ENCODE results near the gene BEX4. TPM values are rescaled to one million over a fixed set of nuclear protein-coding genes. Genes with fewer than 3 reads are reported as not detected.

The BEX4 gene
- total and polyA plus RNA-seq, 2 of the 4 experiments (the other 2 are of a cell fraction): 0.54 to 6.8 TPM

DNA sequence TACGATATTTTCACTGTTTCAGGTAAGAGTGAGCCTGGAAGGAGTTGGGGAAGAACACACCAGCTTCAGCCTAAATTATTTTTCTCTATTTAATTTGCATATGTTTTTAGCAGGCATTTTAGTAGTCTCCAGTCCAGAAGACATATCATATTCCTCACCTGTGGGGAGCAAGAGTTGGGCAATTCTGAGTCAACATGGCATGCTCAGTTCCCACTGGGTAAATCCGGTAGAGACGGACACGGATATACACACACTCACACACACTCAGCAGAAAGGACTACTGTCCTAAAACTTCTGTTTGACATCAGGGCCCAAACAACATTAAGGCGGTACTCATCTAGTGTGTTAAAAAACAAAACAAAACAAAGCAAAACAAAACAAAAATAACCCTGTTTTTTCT, 4.9 kb upstream of the BEX4 start:
- CTCF ChIA-PET: interaction anchor here (0.6 to 1.7 kb wide), 2 partner anchors 15 to 279 kb away, joined by 4 to 5 read pairs; no protein-coding TSS in a partner anchor

More for the DNA sequence above, 4.9 kb upstream of the BEX4 start:
- Histone ChIP-seq H3K36me3 (ENCODE audit: control insufficient read depth, insufficient read depth, low read length) (no peaks in the 10 kb centered on the region), H4K91ac (ENCODE audit: insufficient read depth, low read depth, low read length) (no peak overlapping the region), H3K27me3 (ENCODE audit: control insufficient read depth, insufficient read depth, low read length) (peaks cover 13% of the 10 kb centered on the region), H3K4ac (ENCODE audit: low read depth, low read length) (no peak overlapping the region), H3K9me3 (ENCODE audit: control insufficient read depth, insufficient read depth, low read length) (no peaks in the 10 kb centered on the region), H3K27ac (ENCODE audit: insufficient read depth, low read length) (no peak overlapping the region), H3K9me1 (ENCODE audit: insufficient read depth, low read length) (no peaks in the 10 kb centered on the region), H2AFZ (replicated peaks; ENCODE audit: low read length, poor library complexity) (no peak overlapping the region), H2AK5ac (ENCODE audit: low read depth, low read length) (no peak overlapping the region), H2AK9ac (replicated peaks; ENCODE audit: low read depth, low read length, poor library complexity) (no peak overlapping the region), H3K4me2 (ENCODE audit: low read depth, low read length) (no peak overlapping the region), H3K23ac (ENCODE audit: low read depth, low read length) (no peak overlapping the region), H3K18ac (ENCODE audit: low read depth, low read length) (no peak overlapping the region), H4K5ac (ENCODE audit: low read depth, low read length) (no peak overlapping the region), H4K20me1 (ENCODE audit: insufficient read depth, low read length) (no peaks in the 10 kb centered on the region), H2BK5ac (ENCODE audit: low read depth, low read length, poor library complexity, severe bottlenecking) (no peak overlapping the region), H3K56ac (ENCODE audit: extremely low read depth, insufficient read depth, low read length) (no peak overlapping the region), H2BK120ac (ENCODE audit: low read depth, low read length) (no peak overlapping the region), H2BK20ac (ENCODE audit: low read depth, low read length) (no peak overlapping the region), H2BK15ac (ENCODE audit: low read depth, low read length) (no peak overlapping the region), H3K4me1 (ENCODE audit: control insufficient read depth, insufficient read depth, low read length) (no peaks in the 10 kb centered on the region), H3K14ac (replicated peaks; ENCODE audit: low read depth, low read length) (no peak overlapping the region), H4K8ac (ENCODE audit: low read depth in 2 of 2, low read length in 2 of 2) (no peak overlapping the region), H3K79me1 (ENCODE audit: low read depth in 1 of 2, low read length in 2 of 2) (no peaks in the 10 kb centered on the region), H3K4me3 (ENCODE audit: insufficient read depth, low read depth, low read length) (no peak overlapping the region), H3K9ac (ENCODE audit: low read depth, low read length) (no peak overlapping the region)
- POLR2A ChIA-PET (ENCODE audit: unreplicated experiment): no interaction called here
- in situ Hi-C loops (cut with MboI; ENCODE audit: low sequenced_read_pairs) (loop anchor here (10.0 kb wide), 1 partner anchor 255 kb away; no protein-coding TSS in a partner anchor), dilution Hi-C loops (cut with HindIII; ENCODE audit: low sequenced_read_pairs, unreplicated experiment) (no loop called here), intact Hi-C loops (cut with micrococcal nuclease) (loop anchor here (5.0 kb wide), 1 partner anchor 132 kb away; no protein-coding TSS in a partner anchor)
- BruUV-seq (replicated peaks): no TSS peak
- DNase-seq (no peak), ATAC-seq (ENCODE audit: low read depth) (no peak)
- TF ChIP-seq, protein P1, sequence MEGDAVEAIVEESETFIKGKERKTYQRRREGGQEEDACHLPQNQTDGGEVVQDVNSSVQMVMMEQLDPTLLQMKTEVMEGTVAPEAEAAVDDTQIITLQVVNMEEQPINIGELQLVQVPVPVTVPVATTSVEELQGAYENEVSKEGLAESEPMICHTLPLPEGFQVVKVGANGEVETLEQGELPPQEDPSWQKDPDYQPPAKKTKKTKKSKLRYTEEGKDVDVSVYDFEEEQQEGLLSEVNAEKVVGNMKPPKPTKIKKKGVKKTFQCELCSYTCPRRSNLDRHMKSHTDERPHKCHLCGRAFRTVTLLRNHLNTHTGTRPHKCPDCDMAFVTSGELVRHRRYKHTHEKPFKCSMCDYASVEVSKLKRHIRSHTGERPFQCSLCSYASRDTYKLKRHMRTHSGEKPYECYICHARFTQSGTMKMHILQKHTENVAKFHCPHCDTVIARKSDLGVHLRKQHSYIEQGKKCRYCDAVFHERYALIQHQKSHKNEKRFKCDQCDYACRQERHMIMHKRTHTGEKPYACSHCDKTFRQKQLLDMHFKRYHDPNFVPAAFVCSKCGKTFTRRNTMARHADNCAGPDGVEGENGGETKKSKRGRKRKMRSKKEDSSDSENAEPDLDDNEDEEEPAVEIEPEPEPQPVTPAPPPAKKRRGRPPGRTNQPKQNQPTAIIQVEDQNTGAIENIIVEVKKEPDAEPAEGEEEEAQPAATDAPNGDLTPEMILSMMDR (conservative IDR thresholded peaks at IDR 0.05; ENCODE audit: low read depth, low read length): no peak
- TF ChIP-seq RCOR1 (IDR thresholded peaks at IDR 0.05; ENCODE audit: insufficient replicate concordance, low read length) (no peak), RFX5 (IDR thresholded peaks at IDR 0.05; ENCODE audit: low read depth, low read length) (no peak), RAD21 (IDR thresholded peaks at IDR 0.05; ENCODE audit: low read length) (no peak), NFE2L2 (IDR thresholded peaks at IDR 0.05; ENCODE audit: low read depth, low read length) (no peak), POLR2A (IDR thresholded peaks at IDR 0.05; ENCODE audit: low read depth, low read length) (no peak), FOS (IDR thresholded peaks at IDR 0.05; ENCODE audit: low read depth, low read length) (no peak), CHD1 (IDR thresholded peaks at IDR 0.05; ENCODE audit: low read depth, low read length) (no peak), MAZ (IDR thresholded peaks at IDR 0.05; ENCODE audit: borderline replicate concordance, low read depth, low read length) (no peak), CEBPB (IDR thresholded peaks at IDR 0.05; ENCODE audit: low read depth, low read length) (no peak)
- TF ChIP-seq, protein P2, sequence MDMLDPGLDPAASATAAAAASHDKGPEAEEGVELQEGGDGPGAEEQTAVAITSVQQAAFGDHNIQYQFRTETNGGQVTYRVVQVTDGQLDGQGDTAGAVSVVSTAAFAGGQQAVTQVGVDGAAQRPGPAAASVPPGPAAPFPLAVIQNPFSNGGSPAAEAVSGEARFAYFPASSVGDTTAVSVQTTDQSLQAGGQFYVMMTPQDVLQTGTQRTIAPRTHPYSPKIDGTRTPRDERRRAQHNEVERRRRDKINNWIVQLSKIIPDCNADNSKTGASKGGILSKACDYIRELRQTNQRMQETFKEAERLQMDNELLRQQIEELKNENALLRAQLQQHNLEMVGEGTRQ (IDR thresholded peaks at IDR 0.05; ENCODE audit: low read depth, low read length): no peak
- no CpG with 5 or more reads among the region's 5 CpGs for WGBS, 2 experiments (ENCODE audit: extremely low coverage in 2 of 2, insufficient read length in 1 of 2)
